GM23338 (cell line): ENCODE results near the gene PAEP. TPM values are rescaled to one million over a fixed set of nuclear protein-coding genes. Genes with fewer than 3 reads are reported as not detected.

Source experiments
- ATAC-seq: fragments of 200-7000 bp; cut with Tn5 transposase; 3 replicates; pipeline ENCODE4 v1.9.1; 2020
- DNase-seq: peaks from one replicate; pipeline ENCODE4 v3.0.0-alpha.2; 2015; ENCODE audit warnings: low spot score
- H2AFZ ChIP-seq: fragments of 200-600 bp; sonication (generic); 2 replicates; pipeline ENCODE4 v1.8.0; 2016; ENCODE audit warnings: antibody characterized with exemption, mild to moderate bottlenecking, moderate library complexity
- H3F3A ChIP-seq: fragments of 200-600 bp; sonication (generic); replicated peaks from 2 replicates; pipeline ENCODE4 v1.8.0; 2017; ENCODE audit warnings: antibody characterized with exemption, mixed run types, low read depth
- H3K27ac ChIP-seq: fragments of 200-600 bp; sonication (generic); 2 replicates; pipeline ENCODE4 v1.6.1; 2016; ENCODE audit warnings: low read depth
- H3K27me3 ChIP-seq: fragments of 200-600 bp; sonication (generic); 2 replicates; pipeline ENCODE4 v1.8.0; 2016; ENCODE audit warnings: mild to moderate bottlenecking, mixed run types, moderate library complexity; ENCODE audit not compliant: insufficient read depth
- H3K36me3 ChIP-seq: fragments of 200-600 bp; sonication (generic); 2 replicates; pipeline ENCODE4 v1.8.0; 2016; ENCODE audit warnings: mild to moderate bottlenecking; ENCODE audit not compliant: insufficient read depth
- H3K4me1 ChIP-seq: fragments of 200-600 bp; sonication (generic); 2 replicates; pipeline ENCODE4 v1.8.0; 2016; ENCODE audit warnings: mild to moderate bottlenecking, moderate library complexity; ENCODE audit not compliant: insufficient read depth
- H3K4me2 ChIP-seq: fragments of 200-600 bp; sonication (generic); 2 replicates; pipeline ENCODE4 v1.7.1; 2017; ENCODE audit warnings: mixed run types
- H3K4me3 ChIP-seq: fragments of 200-600 bp; sonication (generic); 2 replicates; pipeline ENCODE4 v1.6.1; 2016; ENCODE audit warnings: mixed run types
- H3K79me2 ChIP-seq: fragments of 200-600 bp; sonication (generic); replicated peaks from 2 replicates; pipeline ENCODE4 v1.8.0; 2017; ENCODE audit warnings: mild to moderate bottlenecking; ENCODE audit not compliant: insufficient read depth
- H3K9me2 ChIP-seq: fragments of 200-600 bp; sonication (generic); 2 replicates; pipeline ENCODE4 v1.8.0; 2017; ENCODE audit not compliant: insufficient read depth
- H4K20me1 ChIP-seq: fragments of 200-600 bp; sonication (generic); replicated peaks from 2 replicates; pipeline ENCODE4 v1.8.0; 2017; ENCODE audit warnings: mild to moderate bottlenecking; ENCODE audit not compliant: insufficient read depth
- H3K27ac Mint-ChIP-seq: 2 replicates; pipeline ENCODE4 v1.8.0; 2020; ENCODE audit warnings: inconsistent platforms, mild to moderate bottlenecking, moderate library complexity, mixed read lengths
- H3K27me3 Mint-ChIP-seq: 3 replicates; pipeline ENCODE4 v1.8.0; 2022; ENCODE audit warnings: low read depth, mild to moderate bottlenecking, moderate library complexity, mixed read lengths, inconsistent platforms; ENCODE audit not compliant: insufficient read depth, poor library complexity
- H3K36me3 Mint-ChIP-seq: 3 replicates; pipeline ENCODE4 v1.8.0; 2021; ENCODE audit warnings: low read depth, mild to moderate bottlenecking, inconsistent platforms, moderate library complexity, mixed read lengths
- H3K4me1 Mint-ChIP-seq: 3 replicates; pipeline ENCODE4 v1.8.0; 2020; ENCODE audit warnings: mild to moderate bottlenecking, inconsistent platforms, mixed read lengths
- H3K4me3 Mint-ChIP-seq: 3 replicates; pipeline ENCODE4 v1.8.0; 2021; ENCODE audit warnings: moderate library complexity, mild to moderate bottlenecking, inconsistent platforms, mixed read lengths
- H3K9me3 Mint-ChIP-seq: 3 replicates; pipeline ENCODE4 v1.8.0; 2020; ENCODE audit warnings: moderate library complexity, mild to moderate bottlenecking, inconsistent platforms, mixed read lengths
- EZH2 ChIP-seq: fragments of 200-600 bp; sonication (generic); IDR thresholded peaks from one replicate; pipeline ENCODE4 v1.8.0; 2017; ENCODE audit warnings: antibody characterized with exemption, mild to moderate bottlenecking, low read depth; ENCODE audit not compliant: unreplicated experiment
- REST ChIP-seq: IDR thresholded peaks from one replicate; pipeline ENCODE4 v1.6.1; 2018; ENCODE audit warnings: antibody characterized with exemption; ENCODE audit not compliant: unreplicated experiment
- STAT1 ChIP-seq: IDR thresholded peaks from one replicate; pipeline ENCODE4 v1.6.1; 2016; ENCODE audit warnings: antibody characterized with exemption; ENCODE audit not compliant: unreplicated experiment
- ZNF462 ChIP-seq: fragments of 250-450 bp; sonication (Bioruptor Pico); IDR thresholded peaks from 2 replicates; pipeline ENCODE4 v1.5.0; 2020; ENCODE audit warnings: mild to moderate bottlenecking, moderate library complexity
- polyA plus RNA-seq: library from polyadenylated mRNA; unstranded; fragments of >200 nt; fragmentation: Nextera tagmentation; extraction: Ambion mirVana; gene quantifications from 2 replicates; pipeline ENCODE4 v1.2.1, GENCODE V29; 2016
- total RNA-seq: library from RNA; depleted of rRNA; stranded (reverse); fragments of >200 nt; shearing (Covaris generic); gene quantifications from 2 replicates; pipeline ENCODE4 v1.2.3, GENCODE V29; 2014

The PAEP gene
- total and polyA plus RNA-seq, 2 experiments from 2014 or later: not detected

GRCh38 chr9:135516132-135516860, 45.3 kb upstream of the PAEP start:
- H3K4me2 ChIP-seq: no peak overlapping the region
- no peaks in the 10 kb centered on the region for H3F3A ChIP-seq
- no peaks in the 10 kb centered on the region for H3K36me3 Mint-ChIP-seq
- H3K4me3 ChIP-seq: no peak overlapping the region
- no peak overlapping the region for H3K27ac Mint-ChIP-seq
- H3K4me1 Mint-ChIP-seq: no peaks in the 10 kb centered on the region
- no peaks in the 10 kb centered on the region for H3K27me3 ChIP-seq
- H3K36me3 ChIP-seq: no peaks in the 10 kb centered on the region
- H3K27ac ChIP-seq: no peak overlapping the region
- no peak overlapping the region for H2AFZ ChIP-seq
- H3K4me3 Mint-ChIP-seq: no peak overlapping the region
- ATAC-seq (no peak), DNase-seq (no peak)
- no peaks in the 10 kb centered on the region for H3K9me2 ChIP-seq
- H3K4me1 ChIP-seq: no peaks in the 10 kb centered on the region
- no peaks in the 10 kb centered on the region for H4K20me1 ChIP-seq
- H3K9me3 Mint-ChIP-seq: no peaks in the 10 kb centered on the region
- H3K27me3 Mint-ChIP-seq: peaks cover 4% of the 10 kb centered on the region
- TF ChIP-seq EZH2 (no peak), ZNF462 (CRISPR knock-in tag) (no peak)
- H3K79me2 ChIP-seq: no peaks in the 10 kb centered on the region

- Histone ChIP-seq H3K4me1 (no peaks in the 10 kb centered on the region), H3K4me3 (no peak overlapping the region), H3K36me3 (no peaks in the 10 kb centered on the region), H4K20me1 (no peaks in the 10 kb centered on the region), H2AFZ (no peak overlapping the region), H3K27me3 (no peaks in the 10 kb centered on the region), H3K4me2 (no peak overlapping the region), H3K9me2 (no peaks in the 10 kb centered on the region), H3K79me2 (no peaks in the 10 kb centered on the region), H3K27ac (no peak overlapping the region), H3F3A (no peaks in the 10 kb centered on the region)
- no peaks in the 10 kb centered on the region for H3K9me3 Mint-ChIP-seq
- H3K4me3 Mint-ChIP-seq: no peak overlapping the region
- DNase-seq: no peak
- no peak overlapping the region for H3K27ac Mint-ChIP-seq
- no peak for ATAC-seq
- TF ChIP-seq REST: no peak
- no peak for TF ChIP-seq STAT1
- H3K36me3 Mint-ChIP-seq: no peaks in the 10 kb centered on the region
- H3K27me3 Mint-ChIP-seq: peaks cover 4% of the 10 kb centered on the region
- peaks cover 2% of the 10 kb centered on the region; the same call in 2 of the 3 replicates for H3K4me1 Mint-ChIP-seq
Measured at GRCh38 chr9:135517407-135517822, 44.1 kb upstream of the PAEP start.
